ENCODE data around the gene SPACA4.

The SPACA4 gene

GRCh38 chr19:48598996-48599700 lies 7.4 kb upstream of the SPACA4 start:
- Histone ChIP-seq H3K27ac (no peak overlapping the region), H3K36me3 (no peaks in the 10 kb centered on the region), H3K27me3 (ENCODE audit: insufficient read depth, low read depth, severe bottlenecking) (no peaks in the 10 kb centered on the region), H3K9me3 (ENCODE audit: severe bottlenecking) (no peaks in the 10 kb centered on the region), H3K4me3 (ENCODE audit: low read depth, low read length) (no peak overlapping the region)
- TF ChIP-seq CTCF (IDR thresholded peaks at IDR 0.05; ENCODE audit: low read depth, low read length): no peak
- no peak for DNase-seq

GRCh38 chr19:48600679-48601417 lies 5.7 kb upstream of the SPACA4 start:
- H3K27me3 ChIP-seq (ENCODE audit: insufficient read depth, low read depth, severe bottlenecking): no peaks in the 10 kb centered on the region
- H3K4me3 ChIP-seq (ENCODE audit: low read depth, low read length): no peak overlapping the region
- TF ChIP-seq CTCF (IDR thresholded peaks at IDR 0.05; ENCODE audit: low read depth, low read length): no peak
- DNase-seq: no peak
- no peak overlapping the region for H3K27ac ChIP-seq
- no peaks in the 10 kb centered on the region for H3K9me3 ChIP-seq (ENCODE audit: severe bottlenecking)
- no peaks in the 10 kb centered on the region for H3K36me3 ChIP-seq

DNA sequence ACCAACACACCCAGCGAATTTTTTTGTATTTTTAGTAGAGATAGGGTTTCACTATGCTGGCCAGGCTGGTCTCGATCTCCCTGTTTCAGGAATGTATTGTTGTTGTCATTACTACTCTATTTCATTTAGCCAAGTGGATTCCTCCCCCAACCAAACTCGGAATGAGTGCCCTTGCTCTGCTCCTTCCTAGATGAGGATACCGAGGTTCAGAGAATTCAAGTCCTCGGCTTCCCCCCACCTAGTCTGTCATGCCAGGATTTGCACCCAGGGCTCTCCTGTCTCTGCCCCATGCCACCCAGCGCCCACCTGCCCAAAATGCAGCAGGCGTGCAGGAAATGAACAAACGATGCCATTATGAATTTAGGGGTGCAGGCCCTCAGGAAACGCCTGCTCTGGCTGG lies 3.5 kb upstream of the SPACA4 start:
- Histone ChIP-seq H3K4me3 (ENCODE audit: low read depth, low read length) (no peak overlapping the region), H3K9me3 (ENCODE audit: severe bottlenecking) (no peaks in the 10 kb centered on the region), H3K36me3 (no peaks in the 10 kb centered on the region), H3K27ac (no peak overlapping the region), H3K27me3 (ENCODE audit: insufficient read depth, low read depth, severe bottlenecking) (no peaks in the 10 kb centered on the region)
- no peak for DNase-seq
- no peak for TF ChIP-seq CTCF (IDR thresholded peaks at IDR 0.05; ENCODE audit: low read depth, low read length)

DNA sequence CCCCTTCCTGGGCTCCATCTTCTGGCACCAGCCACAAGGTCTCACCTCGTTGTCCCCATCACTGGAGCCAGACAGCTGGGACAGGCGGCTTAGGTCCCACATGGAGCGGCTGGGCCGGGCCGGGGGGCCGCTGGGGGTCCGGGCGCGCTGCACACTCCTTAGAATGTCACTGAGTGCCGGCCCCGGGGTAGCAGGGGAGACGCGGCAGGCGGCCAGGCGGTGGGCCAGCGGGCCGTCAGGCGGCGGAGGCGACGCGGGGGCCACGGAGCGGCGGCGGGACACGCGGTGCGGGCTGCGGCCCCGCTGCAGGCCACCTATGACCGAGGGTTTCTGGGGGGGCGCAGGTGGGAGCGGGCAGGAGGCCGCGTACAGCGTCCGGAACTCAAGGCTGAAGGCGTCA lies 3.1 kb upstream of the SPACA4 start:
- Histone ChIP-seq H3K36me3 (no peaks in the 10 kb centered on the region), H3K27me3 (ENCODE audit: insufficient read depth, low read depth, severe bottlenecking) (no peaks in the 10 kb centered on the region), H3K9me3 (ENCODE audit: severe bottlenecking) (no peaks in the 10 kb centered on the region), H3K4me3 (ENCODE audit: low read depth, low read length) (no peak overlapping the region), H3K27ac (no peak overlapping the region)
- DNase-seq: no peak
- no peak for TF ChIP-seq CTCF (IDR thresholded peaks at IDR 0.05; ENCODE audit: low read depth, low read length)

DNA sequence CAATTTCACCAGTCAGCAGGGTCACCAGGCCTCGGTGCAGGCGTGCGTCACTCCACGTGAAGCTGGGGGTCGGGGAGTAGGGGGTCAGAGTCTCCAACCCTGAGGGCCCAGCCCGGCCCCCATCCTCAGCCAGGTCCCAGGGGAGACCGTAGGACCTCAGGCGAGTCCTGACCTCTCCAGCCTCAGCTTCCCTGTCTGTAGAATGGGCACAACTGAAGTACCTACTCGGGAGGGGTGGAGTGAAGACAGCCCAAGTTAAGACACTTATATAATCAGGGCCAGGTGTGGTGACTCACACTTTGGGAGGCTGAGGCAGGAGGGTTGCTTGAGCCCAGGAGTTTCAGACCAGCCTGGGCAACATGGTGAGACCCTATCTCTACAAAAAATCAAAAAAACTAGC lies 2.7 kb upstream of the SPACA4 start:
- Histone ChIP-seq H3K9me3 (ENCODE audit: severe bottlenecking) (no peaks in the 10 kb centered on the region), H3K4me3 (ENCODE audit: low read depth, low read length) (no peak overlapping the region), H3K27me3 (ENCODE audit: insufficient read depth, low read depth, severe bottlenecking) (no peaks in the 10 kb centered on the region), H3K27ac (no peak overlapping the region), H3K36me3 (no peaks in the 10 kb centered on the region)
- DNase-seq: no peak
- no peak for TF ChIP-seq CTCF (IDR thresholded peaks at IDR 0.05; ENCODE audit: low read depth, low read length)
